ENCODE results near the gene ZNF90.
"Not testable (repeated sequence)": the region's sequence is repeated elsewhere in the genome, so short reads cannot be mapped to it uniquely, and the experiment has no call there.

Gene ZNF90

GRCh38 chr19:20038358-20039202 is 39.2 kb upstream of the ZNF90 start:
- H3K9me3 ChIP-seq (replicated peaks; ENCODE audit: insufficient read depth, low read length) = no peaks in the 10 kb centered on the region
- no peak for DNase-seq
- TF ChIP-seq CTCF (IDR thresholded peaks at IDR 0.05; ENCODE audit: low read length) (no peak), EZH2 (optimal IDR thresholded peaks at IDR 0.05; ENCODE audit: low read depth, low read length) (no peak), EZH2phosphoT487 (IDR thresholded peaks at IDR 0.05; ENCODE audit: low read length) (no peak)
- H3K9ac ChIP-seq (ENCODE audit: low read length) = no peak overlapping the region
- no peaks in the 10 kb centered on the region for H3K36me3 ChIP-seq (replicated peaks; ENCODE audit: insufficient read depth, low read length)
- H3F3A ChIP-seq (ENCODE audit: insufficient read depth, low read length) = no peaks in the 10 kb centered on the region
- H3K4me2 ChIP-seq (ENCODE audit: low read depth, low read length) = no peak overlapping the region
- H3K9me2 ChIP-seq (replicated peaks; ENCODE audit: insufficient read depth, low read length) = no peaks in the 10 kb centered on the region
- no peak overlapping the region for H2AFZ ChIP-seq (ENCODE audit: low read length)
- no peaks in the 10 kb centered on the region for H3K79me2 ChIP-seq (ENCODE audit: low read length)
- H3K4me3 ChIP-seq (ENCODE audit: low read length) = no peak overlapping the region
- H3K27me3 ChIP-seq (replicated peaks; ENCODE audit: insufficient read depth, low read length) = no peaks in the 10 kb centered on the region
- no peaks in the 10 kb centered on the region for H3K4me1 ChIP-seq (ENCODE audit: low read length)
- no peaks in the 10 kb centered on the region for H4K20me1 ChIP-seq (ENCODE audit: insufficient read depth, low read length)
- no peak overlapping the region for H3K27ac ChIP-seq (ENCODE audit: low read length)

GRCh38 chr19:20039203-20039723 is 38.5 kb upstream of the ZNF90 start, which contains the start of gene ZNF682:
Gene ZNF682 (minus strand): TSS chr19:20039505. CDS start chr19:20039345, 160 bp downstream.
- Histone ChIP-seq H3K4me3 (ENCODE audit: low read length) (no peak within 1 kb of the TSS), H3K4me2 (ENCODE audit: low read depth, low read length) (no peak within 1 kb of the TSS), H4K20me1 (ENCODE audit: insufficient read depth, low read length) (no peaks in the 10 kb centered on the region), H3K9me2 (replicated peaks; ENCODE audit: insufficient read depth, low read length) (no peaks in the 10 kb centered on the region), H3K27me3 (replicated peaks; ENCODE audit: insufficient read depth, low read length) (no peaks in the 10 kb centered on the region), H3K27ac (ENCODE audit: low read length) (no peak within 1 kb of the TSS), H3K36me3 (replicated peaks; ENCODE audit: insufficient read depth, low read length) (no peaks in the 10 kb centered on the region), H3F3A (ENCODE audit: insufficient read depth, low read length) (no peaks in the 10 kb centered on the region), H3K9me3 (replicated peaks; ENCODE audit: insufficient read depth, low read length) (no peaks in the 10 kb centered on the region), H3K79me2 (ENCODE audit: low read length) (no peaks in the 10 kb centered on the region), H3K9ac (ENCODE audit: low read length) (no peak within 1 kb of the TSS), H3K4me1 (ENCODE audit: low read length) (no peaks in the 10 kb centered on the region), H2AFZ (ENCODE audit: low read length) (no peak within 1 kb of the TSS)
- DNase-seq = peak; percentile 21
- TF ChIP-seq CTCF (IDR thresholded peaks at IDR 0.05; ENCODE audit: low read length) = no peak

- no peak overlapping the region for H3K4me2 ChIP-seq (ENCODE audit: low read depth, low read length)
- H3K9ac ChIP-seq (ENCODE audit: low read length) = no peak overlapping the region
- H2AFZ ChIP-seq (ENCODE audit: low read length) = no peak overlapping the region
- no peaks in the 10 kb centered on the region for H3K27me3 ChIP-seq (replicated peaks; ENCODE audit: insufficient read depth, low read length)
- H3K79me2 ChIP-seq (ENCODE audit: low read length) = no peaks in the 10 kb centered on the region
- H3K4me3 ChIP-seq (ENCODE audit: low read length) = no peak overlapping the region
- TF ChIP-seq CTCF (IDR thresholded peaks at IDR 0.05; ENCODE audit: low read length) = no peak
- TF ChIP-seq EZH2 (optimal IDR thresholded peaks at IDR 0.05; ENCODE audit: low read depth, low read length) = no peak
- no peak for TF ChIP-seq EZH2phosphoT487 (IDR thresholded peaks at IDR 0.05; ENCODE audit: low read length)
- H3K4me1 ChIP-seq (ENCODE audit: low read length) = no peaks in the 10 kb centered on the region
- no peaks in the 10 kb centered on the region for H3K36me3 ChIP-seq (replicated peaks; ENCODE audit: insufficient read depth, low read length)
- H4K20me1 ChIP-seq (ENCODE audit: insufficient read depth, low read length) = no peaks in the 10 kb centered on the region
- no peaks in the 10 kb centered on the region for H3K9me3 ChIP-seq (replicated peaks; ENCODE audit: insufficient read depth, low read length)
- DNase-seq = no peak
- no peaks in the 10 kb centered on the region for H3F3A ChIP-seq (ENCODE audit: insufficient read depth, low read length)
- no peak overlapping the region for H3K27ac ChIP-seq (ENCODE audit: low read length)
- no peaks in the 10 kb centered on the region for H3K9me2 ChIP-seq (replicated peaks; ENCODE audit: insufficient read depth, low read length)
Observed at GRCh38 chr19:20044663-20045062, 33.1 kb upstream of the ZNF90 start.

GRCh38 chr19:20045742-20046141 is 32.1 kb upstream of the ZNF90 start:
- not testable (repeated sequence) for H4K20me1 ChIP-seq (ENCODE audit: insufficient read depth, low read length); H3K36me3 ChIP-seq (replicated peaks; ENCODE audit: insufficient read depth, low read length); H3K4me3 ChIP-seq (ENCODE audit: low read length); H3K9me3 ChIP-seq (replicated peaks; ENCODE audit: insufficient read depth, low read length); H3K27ac ChIP-seq (ENCODE audit: low read length); H3K27me3 ChIP-seq (replicated peaks; ENCODE audit: insufficient read depth, low read length); H3K4me2 ChIP-seq (ENCODE audit: low read depth, low read length); H2AFZ ChIP-seq (ENCODE audit: low read length); H3K4me1 ChIP-seq (ENCODE audit: low read length); H3K9ac ChIP-seq (ENCODE audit: low read length); H3F3A ChIP-seq (ENCODE audit: insufficient read depth, low read length); H3K79me2 ChIP-seq (ENCODE audit: low read length); H3K9me2 ChIP-seq (replicated peaks; ENCODE audit: insufficient read depth, low read length); DNase-seq
